HG03460 (cell line): Measurements from ENCODE around the gene RBM28.
"Not testable (repeated sequence)": the region's sequence is repeated elsewhere in the genome, so short reads cannot be mapped to it uniquely, and the experiment has no call there.

Experiments used
- ATAC-seq: cut with Tn5 transposase; IDR thresholded peaks from one replicate; pipeline ENCODE4 v1.9.1; 2021; ENCODE audit not compliant: unreplicated experiment

Gene RBM28

DNA sequence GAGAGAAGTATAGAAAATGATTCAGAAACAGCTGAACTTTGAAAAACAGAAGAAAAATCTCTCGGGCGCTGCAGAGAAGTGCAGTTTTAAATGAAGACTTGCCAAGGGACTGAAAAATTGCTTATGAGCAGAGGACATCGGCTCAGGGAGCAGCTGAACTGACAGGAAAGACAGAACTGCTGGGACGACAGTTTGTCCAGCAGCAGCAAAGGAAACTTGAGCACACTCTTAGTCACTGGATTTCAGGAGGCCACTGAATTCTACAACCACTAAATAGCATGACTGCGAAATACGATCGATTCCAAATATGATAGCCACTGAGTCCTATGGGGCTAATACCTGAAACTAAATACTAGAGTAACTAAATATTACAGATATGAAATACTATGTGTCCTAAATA, 59.6 kb downstream of the RBM28 start:
- no peak for ATAC-seq

- no peak for ATAC-seq
Measured at GRCh38 chr7:128281605-128282380, 61.9 kb downstream of the RBM28 start.

DNA sequence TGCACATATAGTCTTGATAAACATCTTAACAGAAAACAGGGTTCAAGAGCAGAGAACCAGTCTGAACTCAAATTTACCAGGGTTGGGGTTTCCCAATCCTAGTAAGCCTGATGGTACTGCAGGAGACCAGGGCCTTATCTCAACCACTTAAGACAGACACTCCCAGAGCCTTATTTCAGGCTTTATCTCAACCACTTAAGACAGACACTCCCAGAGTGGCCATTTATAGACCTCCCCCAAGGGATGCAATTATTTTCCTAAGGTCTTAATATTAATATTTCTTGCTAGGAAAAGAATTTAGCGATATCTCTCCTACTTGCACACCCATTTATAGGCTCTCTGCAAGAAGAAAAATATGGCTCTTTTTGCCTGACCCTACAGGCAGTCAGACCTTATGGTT, 63.3 kb downstream of the RBM28 start:
- ATAC-seq, result not testable (repeated sequence)

- ATAC-seq, result no peak
Measured at GRCh38 chr7:128279124-128279713, 64.5 kb downstream of the RBM28 start.

DNA sequence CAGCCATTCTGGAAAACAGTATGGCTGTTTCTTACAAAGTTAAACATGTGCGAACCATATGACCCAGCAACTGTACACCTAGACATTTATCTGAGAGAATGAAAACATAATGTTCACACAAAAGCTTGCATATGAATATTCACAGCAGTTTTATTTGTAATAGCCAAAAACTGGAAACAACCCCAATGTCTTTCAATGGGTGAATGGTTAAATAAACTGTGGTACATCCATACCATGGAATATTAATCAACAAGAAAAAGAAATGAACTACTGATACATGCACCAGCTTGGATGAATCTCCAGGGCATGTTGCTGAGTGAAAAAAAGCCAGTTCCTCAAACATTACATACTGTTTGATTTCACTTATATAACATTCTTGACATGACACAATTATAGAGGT, 65.3 kb downstream of the RBM28 start:
- ATAC-seq, result no peak

DNA sequence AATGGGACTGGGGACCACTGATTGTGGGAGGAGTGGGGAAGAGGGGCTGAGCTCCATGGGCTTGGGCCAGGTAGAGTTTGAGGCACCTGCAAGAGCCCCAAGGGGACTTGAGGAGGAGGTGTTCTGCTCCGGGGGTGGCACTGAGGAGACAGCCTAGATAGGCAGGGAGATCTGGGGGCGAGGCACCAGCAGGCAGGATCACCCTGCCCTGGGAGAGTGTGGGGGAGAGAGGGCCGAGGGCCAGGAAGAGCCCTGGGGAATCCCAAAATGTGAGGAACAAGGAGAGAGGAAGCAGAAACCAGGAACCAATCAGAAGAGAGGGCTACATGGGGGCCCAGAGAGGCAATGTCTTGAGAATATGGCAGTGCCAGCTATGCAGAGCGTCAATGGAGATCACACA, 68.0 kb downstream of the RBM28 start:
- no peak for ATAC-seq

- no peak for ATAC-seq
Measured at GRCh38 chr7:128274884-128275603, 68.7 kb downstream of the RBM28 start.

DNA sequence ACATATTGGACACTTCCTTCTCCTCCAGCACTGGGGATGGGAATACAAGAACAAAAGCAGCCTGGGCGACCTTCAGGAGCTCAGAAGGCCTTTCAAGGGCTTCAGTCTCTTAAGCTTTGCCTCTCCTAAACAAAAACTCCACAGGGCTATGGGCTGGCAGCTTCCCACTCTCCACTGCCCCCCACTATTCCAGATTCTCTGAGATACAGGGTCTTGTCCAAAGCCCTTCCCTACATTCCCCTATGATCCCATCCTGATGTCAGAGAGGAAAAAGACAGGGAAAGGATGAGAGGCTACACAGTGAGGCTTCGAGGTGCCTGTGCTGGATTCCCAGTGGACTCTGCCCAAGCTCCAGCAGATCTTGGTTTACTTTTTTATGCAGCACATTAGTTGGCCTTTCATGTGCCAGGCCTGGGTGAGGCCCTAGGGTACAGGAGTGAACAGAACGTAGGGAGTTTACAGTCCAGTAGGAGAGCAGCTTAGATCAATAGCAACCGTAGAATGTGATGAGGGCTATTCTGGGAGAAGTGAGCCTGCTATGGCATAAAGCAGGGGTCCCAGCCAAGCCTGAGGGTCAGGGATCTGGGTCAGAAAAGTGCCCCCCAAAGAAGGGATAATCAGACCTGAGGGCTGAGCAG, 69.3 kb downstream of the RBM28 start:
- ATAC-seq, result no peak

DNA sequence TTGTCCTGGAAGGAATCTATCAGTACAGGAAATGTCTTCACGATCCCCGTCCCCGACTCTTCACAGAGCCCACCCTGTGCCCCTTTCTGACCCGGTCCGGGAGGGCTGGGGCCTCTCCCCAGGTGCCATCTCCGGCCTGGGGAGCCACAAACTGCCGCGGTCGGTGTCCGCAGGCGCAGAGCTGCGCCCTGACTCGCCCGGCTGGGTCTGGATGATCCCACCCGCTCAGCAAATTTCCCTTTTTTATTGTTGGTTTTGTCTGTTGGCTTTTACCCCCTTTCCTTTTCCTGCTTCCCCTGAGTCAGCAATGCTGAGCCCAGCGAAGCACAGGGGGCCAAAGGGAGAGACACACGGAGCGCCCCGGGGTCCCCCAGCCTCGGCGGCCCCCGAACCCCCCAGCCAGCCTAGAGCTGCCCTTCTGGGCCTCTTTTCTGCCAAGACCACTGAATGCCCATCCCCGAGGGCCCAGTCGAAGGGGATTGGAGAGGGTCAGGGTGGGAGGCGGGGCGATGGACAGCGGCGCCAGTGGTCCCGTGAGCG, 71.7 kb downstream of the RBM28 start:
- ATAC-seq, result no peak

DNA sequence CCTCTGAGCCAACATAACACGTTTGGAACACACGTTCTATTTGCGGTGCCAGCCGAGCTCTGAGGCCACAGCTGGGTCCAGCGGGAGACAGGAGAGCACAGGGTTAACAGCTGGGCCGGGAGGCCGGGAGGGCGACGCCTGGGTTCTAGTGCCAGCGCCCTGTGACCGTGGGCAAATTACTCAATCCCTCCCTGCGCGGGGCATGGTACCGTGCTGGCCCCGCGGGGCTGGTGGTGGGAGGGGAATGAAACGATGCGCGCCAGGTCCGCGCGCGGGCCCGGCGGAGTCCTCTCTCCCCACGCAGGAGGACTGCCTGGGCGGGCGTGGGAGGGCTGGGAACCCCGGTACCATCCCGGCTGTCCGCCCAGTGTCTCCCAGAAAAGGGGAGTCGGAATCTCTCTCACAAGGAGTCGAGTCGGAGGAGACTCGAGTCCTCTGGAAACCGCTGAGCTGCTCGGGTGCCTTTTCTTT, 72.2 kb downstream of the RBM28 start:
- no peak for ATAC-seq

DNA sequence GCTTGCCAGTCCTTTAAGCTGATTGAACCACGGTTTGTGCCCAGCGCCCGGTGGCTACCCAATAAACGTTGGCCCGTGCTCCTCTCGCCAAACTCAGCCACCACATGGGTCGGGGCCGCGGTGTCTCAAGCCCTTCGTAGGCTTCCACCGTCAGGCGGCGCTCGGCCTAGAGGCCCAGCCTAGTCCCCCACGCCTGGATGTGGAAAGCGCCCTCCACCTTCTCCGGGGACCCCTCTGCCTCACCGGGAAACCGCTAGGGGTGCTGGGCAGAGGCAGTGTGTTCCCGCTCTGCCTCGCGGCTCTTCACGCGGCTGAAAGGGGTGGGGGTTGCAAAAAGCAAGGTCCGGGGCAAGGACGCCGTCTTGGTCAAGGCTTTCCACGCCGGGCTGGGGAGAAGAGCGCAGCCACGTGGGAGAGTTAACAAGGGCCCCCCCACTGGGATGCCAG, 72.9 kb downstream of the RBM28 start:
- no peak for ATAC-seq

DNA sequence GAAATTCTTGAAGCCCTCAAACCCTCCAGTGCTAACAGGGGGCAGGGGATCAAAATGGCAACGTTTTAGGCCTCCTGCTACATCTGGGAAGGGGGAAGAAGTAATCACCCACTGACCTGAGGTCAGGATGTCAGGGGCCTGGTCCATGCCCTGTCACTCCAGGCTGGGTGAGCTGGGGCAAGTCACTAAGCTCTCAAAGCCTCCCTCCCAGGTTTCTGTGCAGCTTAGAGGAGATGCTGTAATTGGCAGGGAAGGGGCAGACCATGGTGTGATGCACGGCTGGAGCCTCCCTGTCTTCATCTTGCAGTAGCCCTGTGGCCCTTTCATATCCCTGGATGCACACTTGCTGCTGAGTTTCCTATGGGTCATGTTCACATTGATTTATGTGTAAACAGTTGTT, 75.5 kb downstream of the RBM28 start:
- no peak for ATAC-seq

GRCh38 chr7:128267595-128267924, 76.1 kb downstream of the RBM28 start:
- ATAC-seq, result no peak

DNA sequence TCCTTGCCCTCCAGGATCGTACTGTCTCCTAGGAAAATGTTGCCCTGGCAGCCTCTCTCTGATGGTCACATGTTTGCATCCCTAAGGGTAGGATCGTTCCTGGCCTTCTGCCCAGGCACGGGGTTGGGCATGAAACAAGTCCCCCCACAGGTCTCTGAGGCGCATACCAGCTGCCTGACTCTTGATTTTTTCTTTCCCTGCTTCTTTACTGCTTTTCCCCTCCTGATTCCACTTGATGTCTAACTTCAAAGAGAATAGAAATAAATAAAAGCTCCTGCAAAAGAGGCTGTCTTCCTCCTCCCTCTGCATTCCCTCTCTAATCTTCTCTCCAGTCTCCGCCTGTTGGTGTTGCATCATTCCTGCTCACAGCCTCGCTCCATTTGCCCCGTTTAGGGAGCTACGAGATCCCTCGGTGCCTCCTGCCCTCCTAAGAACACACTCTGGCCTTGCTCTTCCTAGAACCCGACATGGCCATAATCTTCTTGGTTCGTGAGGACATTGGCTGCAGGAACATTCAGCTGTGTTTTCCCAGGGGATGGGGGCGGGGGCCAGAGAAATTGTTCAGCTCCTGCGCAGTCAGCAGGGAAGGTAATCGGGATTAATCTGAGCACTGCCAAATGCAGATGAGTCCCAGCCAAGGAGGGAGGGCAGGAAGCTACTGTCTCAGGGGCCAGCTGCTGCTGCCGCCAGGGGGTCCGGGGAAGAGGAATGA, 76.7 kb downstream of the RBM28 start:
- ATAC-seq, result no peak

DNA sequence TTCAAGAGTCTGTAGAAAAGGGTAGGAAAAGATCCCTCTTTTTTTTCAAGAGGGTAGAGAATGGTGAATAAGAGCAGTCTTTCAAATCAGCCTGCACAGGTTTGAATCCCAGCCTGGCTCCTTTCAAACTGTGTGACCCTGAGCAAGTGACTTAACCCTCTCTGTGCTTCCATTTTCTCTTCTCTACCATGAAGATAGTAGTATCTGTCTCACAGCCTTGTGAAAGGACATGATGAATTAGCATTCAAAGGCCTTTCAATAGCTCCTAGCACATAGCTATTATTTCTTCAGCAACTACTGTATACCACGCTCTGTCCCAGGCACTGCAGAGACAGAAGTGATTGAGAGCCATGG, 77.2 kb downstream of the RBM28 start:
- ATAC-seq, result no peak

GRCh38 chr7:128265906-128266300, 77.8 kb downstream of the RBM28 start:
- ATAC-seq, result no peak

DNA sequence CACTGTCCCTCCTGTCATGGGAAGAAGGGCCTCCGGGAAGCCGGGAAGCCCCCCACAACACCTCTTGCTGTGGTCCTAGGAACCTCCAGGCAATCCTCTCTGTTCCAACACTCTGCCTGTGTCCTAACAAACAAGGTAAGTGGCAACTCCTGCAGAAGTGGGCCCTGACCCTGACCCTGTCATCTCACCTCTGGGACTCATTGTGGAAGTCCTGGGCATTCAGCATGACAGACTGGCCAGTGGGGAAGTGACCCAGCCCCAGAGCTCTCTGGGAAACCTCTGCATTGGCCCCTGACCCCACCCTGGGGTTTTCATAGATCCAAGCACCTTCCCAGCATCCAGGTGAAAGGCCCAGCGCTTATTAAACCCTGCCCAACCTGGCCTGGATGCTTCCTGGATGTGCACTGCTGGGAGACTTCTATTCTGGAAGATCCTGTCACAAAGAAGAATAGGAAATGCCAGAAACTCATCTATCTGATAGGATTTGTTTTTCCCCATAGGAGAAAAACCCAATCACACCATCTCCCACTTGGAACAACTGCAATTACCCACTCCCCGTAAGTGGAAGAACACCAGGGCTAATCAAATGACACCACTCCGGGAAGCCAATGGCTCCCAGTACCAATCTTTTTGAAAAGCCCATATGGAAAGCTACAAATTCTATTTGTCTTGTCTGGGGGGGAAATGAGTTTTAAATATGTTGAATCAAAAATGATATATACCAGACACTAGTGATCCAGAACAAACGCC, 78.4 kb downstream of the RBM28 start:
- no peak for ATAC-seq

DNA sequence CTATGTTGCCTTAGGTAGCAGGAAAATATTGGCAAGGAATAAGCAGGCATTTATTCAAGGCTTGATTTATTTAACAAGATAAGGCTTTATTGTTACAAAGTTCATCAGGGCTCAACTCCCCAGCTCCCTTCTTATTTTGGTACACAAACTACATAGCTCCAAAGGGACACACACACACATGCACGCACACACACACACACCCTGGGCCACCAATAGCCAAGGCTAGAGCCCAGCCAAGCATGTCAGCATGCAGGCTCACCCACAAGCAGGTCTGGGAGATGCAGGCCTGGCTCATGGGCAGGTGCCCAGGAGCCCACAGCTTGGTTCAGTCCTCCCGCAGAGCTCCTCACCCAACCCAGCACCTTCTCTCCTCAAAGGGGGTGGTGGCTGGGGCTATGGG, 79.2 kb downstream of the RBM28 start:
- no peak for ATAC-seq

GRCh38 chr7:128263420-128263819, 80.3 kb downstream of the RBM28 start:
- ATAC-seq, result no peak
